ENCODE results near the gene KDM2B.
A peak's percentile ranks its signal among the peaks of the same experiment; 100 is the strongest.

Gene KDM2B

GRCh38 chr12:121520586-121521086 is 60.2 kb downstream of the KDM2B start:
- Histone ChIP-seq H2BK12ac (ENCODE audit: low read length) (no peak overlapping the region), H3K27ac (replicated peaks; ENCODE audit: low read length) (no peak overlapping the region), H3K4me1 (ENCODE audit: control insufficient read depth in 2 of 2, insufficient read depth in 1 of 2, low read depth in 1 of 2, low read length in 2 of 2) (peaks cover 12 to 16% of the 10 kb centered on the region in 2 donors), H3K23ac (ENCODE audit: low read depth, low read length, poor library complexity) (peak overlapping the region; percentile 6), H2AK5ac (ENCODE audit: low read depth, low read length) (no peak overlapping the region), H3K9ac (ENCODE audit: low read depth, low read length, poor library complexity) (no peak overlapping the region), H2BK5ac (ENCODE audit: low read length) (peak overlapping the region; percentile 58), H4K8ac (ENCODE audit: low read depth, low read length) (no peak overlapping the region), H4K91ac (ENCODE audit: low read depth, low read length, poor library complexity) (no peak overlapping the region), H3K4ac (ENCODE audit: low read length) (no peak overlapping the region), H3K79me1 (ENCODE audit: low read depth, low read length) (peaks cover 11% of the 10 kb centered on the region), H2BK15ac (ENCODE audit: low read length) (no peak overlapping the region), H3K14ac (ENCODE audit: low read length) (no peak overlapping the region), H3K4me3 (ENCODE audit: low read length in 2 of 2) (peak overlapping the region in 1 of 2 donors; percentile 56), H3K27me3 (ENCODE audit: control insufficient read depth in 3 of 3, insufficient read depth in 3 of 3, low read depth in 1 of 3, low read length in 3 of 3) (no peaks in the 10 kb centered on the region), H2BK120ac (ENCODE audit: low read depth, low read length) (no peak overlapping the region), H3K18ac (ENCODE audit: low read length) (no peak overlapping the region), H3K4me2 (ENCODE audit: insufficient read depth, low read length, poor library complexity, severe bottlenecking) (no peak overlapping the region), H3K36me3 (replicated peaks in 1 of 2; ENCODE audit: control insufficient read depth in 2 of 2, insufficient read depth in 2 of 2, low read length in 2 of 2) (peaks cover 35 to 84% of the 10 kb centered on the region in 2 donors), H2AFZ (ENCODE audit: low read length) (no peak overlapping the region), H3K9me3 (replicated peaks in 1 of 2; ENCODE audit: control insufficient read depth in 2 of 2, insufficient read depth in 1 of 2, low read depth in 1 of 2, low read length in 2 of 2) (peaks cover 0 to 6% of the 10 kb centered on the region in 2 donors)
- no CpG with 5 or more reads among the region's 20 CpGs for whole genome bisulfite sequencing, 2 donors (ENCODE audit: extremely low coverage in 2 of 2, insufficient read length in 2 of 2, insufficient replicate concordance in 1 of 2)
- no peak for DNase-seq (ENCODE audit: low spot score)

GRCh38 chr12:121520119-121520518 is 60.7 kb downstream of the KDM2B start:
- Histone ChIP-seq H3K36me3 (replicated peaks in 1 of 2; ENCODE audit: control insufficient read depth in 2 of 2, insufficient read depth in 2 of 2, low read length in 2 of 2) (peaks cover 35 to 82% of the 10 kb centered on the region in 2 donors), H2BK120ac (ENCODE audit: low read depth, low read length) (no peak overlapping the region), H4K91ac (ENCODE audit: low read depth, low read length, poor library complexity) (no peak overlapping the region), H3K27me3 (ENCODE audit: control insufficient read depth in 3 of 3, insufficient read depth in 3 of 3, low read depth in 1 of 3, low read length in 3 of 3) (no peaks in the 10 kb centered on the region), H2AFZ (ENCODE audit: low read length) (no peak overlapping the region), H3K9ac (ENCODE audit: low read depth, low read length, poor library complexity) (no peak overlapping the region), H3K18ac (ENCODE audit: low read length) (no peak overlapping the region), H3K4me3 (ENCODE audit: low read length in 2 of 2) (peak overlapping the region in 1 of 2 donors; percentile 49), H4K8ac (ENCODE audit: low read depth, low read length) (no peak overlapping the region), H3K9me3 (replicated peaks in 1 of 2; ENCODE audit: control insufficient read depth in 2 of 2, insufficient read depth in 1 of 2, low read depth in 1 of 2, low read length in 2 of 2) (peaks cover 0 to 9% of the 10 kb centered on the region in 2 donors), H3K79me1 (ENCODE audit: low read depth, low read length) (peaks cover 11% of the 10 kb centered on the region), H2AK5ac (ENCODE audit: low read depth, low read length) (no peak overlapping the region), H3K4me2 (ENCODE audit: insufficient read depth, low read length, poor library complexity, severe bottlenecking) (no peak overlapping the region), H3K4ac (ENCODE audit: low read length) (no peak overlapping the region), H2BK5ac (ENCODE audit: low read length) (no peak overlapping the region), H3K4me1 (ENCODE audit: control insufficient read depth in 2 of 2, insufficient read depth in 1 of 2, low read depth in 1 of 2, low read length in 2 of 2) (peaks cover 12% of the 10 kb centered on the region in 2 donors), H2BK12ac (ENCODE audit: low read length) (no peak overlapping the region), H2BK15ac (ENCODE audit: low read length) (no peak overlapping the region), H3K23ac (ENCODE audit: low read depth, low read length, poor library complexity) (no peak overlapping the region), H3K14ac (ENCODE audit: low read length) (no peak overlapping the region), H3K27ac (replicated peaks; ENCODE audit: low read length) (no peak overlapping the region)
- no CpG with 5 or more reads among the region's 13 CpGs for WGBS, 2 donors (ENCODE audit: extremely low coverage in 2 of 2, insufficient read length in 2 of 2, insufficient replicate concordance in 1 of 2)
- DNase-seq (ENCODE audit: low spot score): no peak

DNA sequence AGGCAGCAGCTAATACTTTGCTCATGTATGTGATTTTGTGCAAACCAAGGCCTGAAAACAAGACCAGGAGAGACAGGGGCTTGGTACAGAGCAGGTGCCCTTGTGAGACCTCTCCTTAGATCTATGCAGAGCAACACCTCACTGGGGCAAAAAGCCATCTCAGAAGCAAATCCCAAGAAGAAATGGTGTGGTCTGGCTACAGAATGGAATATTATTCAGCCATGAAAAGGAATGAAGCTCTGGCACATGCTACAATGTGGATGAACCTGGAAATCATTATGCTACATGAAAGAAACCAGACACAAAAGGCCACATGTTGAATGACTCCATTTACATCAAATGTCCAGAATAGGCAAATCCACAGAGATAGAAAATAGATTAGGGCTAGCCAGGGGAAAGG is 61.6 kb downstream of the KDM2B start:
- H2BK120ac ChIP-seq (ENCODE audit: low read depth, low read length): no peak overlapping the region
- no peak overlapping the region for H2AFZ ChIP-seq (ENCODE audit: low read length)
- no peak overlapping the region for H3K4me3 ChIP-seq (ENCODE audit: low read length in 2 of 2)
- no peak overlapping the region for H2BK12ac ChIP-seq (ENCODE audit: low read length)
- peaks cover 10% of the 10 kb centered on the region for H3K79me1 ChIP-seq (ENCODE audit: low read depth, low read length)
- H3K9me3 ChIP-seq (replicated peaks in 1 of 2; ENCODE audit: control insufficient read depth in 2 of 2, insufficient read depth in 1 of 2, low read depth in 1 of 2, low read length in 2 of 2): peaks cover 0 to 9% of the 10 kb centered on the region in 2 donors
- H3K18ac ChIP-seq (ENCODE audit: low read length): no peak overlapping the region
- no peak overlapping the region for H3K4ac ChIP-seq (ENCODE audit: low read length)
- H2BK5ac ChIP-seq (ENCODE audit: low read length): no peak overlapping the region
- H3K23ac ChIP-seq (ENCODE audit: low read depth, low read length, poor library complexity): no peak overlapping the region
- no peak overlapping the region for H3K14ac ChIP-seq (ENCODE audit: low read length)
- H2AK5ac ChIP-seq (ENCODE audit: low read depth, low read length): no peak overlapping the region
- H3K27me3 ChIP-seq (ENCODE audit: control insufficient read depth in 3 of 3, insufficient read depth in 3 of 3, low read depth in 1 of 3, low read length in 3 of 3): no peaks in the 10 kb centered on the region
- no peak overlapping the region for H3K27ac ChIP-seq (replicated peaks; ENCODE audit: low read length)
- no peak overlapping the region for H3K4me2 ChIP-seq (ENCODE audit: insufficient read depth, low read length, poor library complexity, severe bottlenecking)
- H4K8ac ChIP-seq (ENCODE audit: low read depth, low read length): no peak overlapping the region
- H2BK15ac ChIP-seq (ENCODE audit: low read length): no peak overlapping the region
- H3K36me3 ChIP-seq (replicated peaks in 1 of 2; ENCODE audit: control insufficient read depth in 2 of 2, insufficient read depth in 2 of 2, low read length in 2 of 2): peaks cover 35 to 76% of the 10 kb centered on the region in 2 donors
- no peak overlapping the region for H4K91ac ChIP-seq (ENCODE audit: low read depth, low read length, poor library complexity)
- peaks cover 4 to 5% of the 10 kb centered on the region in 2 donors for H3K4me1 ChIP-seq (ENCODE audit: control insufficient read depth in 2 of 2, insufficient read depth in 1 of 2, low read depth in 1 of 2, low read length in 2 of 2)
- H3K9ac ChIP-seq (ENCODE audit: low read depth, low read length, poor library complexity): no peak overlapping the region
- DNase-seq (ENCODE audit: low spot score): no peak

GRCh38 chr12:121518656-121519055 is 62.2 kb downstream of the KDM2B start:
- no peak overlapping the region for H4K8ac ChIP-seq (ENCODE audit: low read depth, low read length)
- peak overlapping the region; percentile 19 for H2AK5ac ChIP-seq (ENCODE audit: low read depth, low read length)
- no peak for DNase-seq (ENCODE audit: low spot score)
- H3K9me3 ChIP-seq (replicated peaks in 1 of 2; ENCODE audit: control insufficient read depth in 2 of 2, insufficient read depth in 1 of 2, low read depth in 1 of 2, low read length in 2 of 2): peaks cover 0 to 9% of the 10 kb centered on the region in 2 donors
- H2BK5ac ChIP-seq (ENCODE audit: low read length): no peak overlapping the region
- H2AFZ ChIP-seq (ENCODE audit: low read length): no peak overlapping the region
- H3K4me2 ChIP-seq (ENCODE audit: insufficient read depth, low read length, poor library complexity, severe bottlenecking): no peak overlapping the region
- H2BK12ac ChIP-seq (ENCODE audit: low read length): no peak overlapping the region
- no CpG with 5 or more reads among the region's 10 CpGs for WGBS, 2 donors (ENCODE audit: extremely low coverage in 2 of 2, insufficient read length in 2 of 2, insufficient replicate concordance in 1 of 2)
- no peak overlapping the region for H3K18ac ChIP-seq (ENCODE audit: low read length)
- no peak overlapping the region for H3K27ac ChIP-seq (replicated peaks; ENCODE audit: low read length)
- H3K36me3 ChIP-seq (replicated peaks in 1 of 2; ENCODE audit: control insufficient read depth in 2 of 2, insufficient read depth in 2 of 2, low read length in 2 of 2): peaks cover 33 to 75% of the 10 kb centered on the region in 2 donors
- no peak overlapping the region for H3K4me3 ChIP-seq (ENCODE audit: low read length in 2 of 2)
- no peak overlapping the region for H4K91ac ChIP-seq (ENCODE audit: low read depth, low read length, poor library complexity)
- no peak overlapping the region for H2BK120ac ChIP-seq (ENCODE audit: low read depth, low read length)
- H3K79me1 ChIP-seq (ENCODE audit: low read depth, low read length): peaks cover 6% of the 10 kb centered on the region
- no peak overlapping the region for H3K23ac ChIP-seq (ENCODE audit: low read depth, low read length, poor library complexity)
- H3K14ac ChIP-seq (ENCODE audit: low read length): no peak overlapping the region
- H3K4me1 ChIP-seq (ENCODE audit: control insufficient read depth in 2 of 2, insufficient read depth in 1 of 2, low read depth in 1 of 2, low read length in 2 of 2): peaks cover 0 to 2% of the 10 kb centered on the region in 2 donors
- no peak overlapping the region for H3K4ac ChIP-seq (ENCODE audit: low read length)
- H3K9ac ChIP-seq (ENCODE audit: low read depth, low read length, poor library complexity): no peak overlapping the region
- H2BK15ac ChIP-seq (ENCODE audit: low read length): no peak overlapping the region
- H3K27me3 ChIP-seq (ENCODE audit: control insufficient read depth in 3 of 3, insufficient read depth in 3 of 3, low read depth in 1 of 3, low read length in 3 of 3): no peaks in the 10 kb centered on the region

Data from neuronal stem cell (in vitro differentiated cells).